HepG2 (cell line): Measurements from ENCODE around the gene TSKU. TPM values are rescaled to one million over a fixed set of nuclear protein-coding genes. Genes with fewer than 3 reads are reported as not detected.

Experiments
- ATAC-seq: fragments of 200-7000 bp; cut with Tn5 transposase; 3 replicates; pipeline ENCODE4 v1.9.1; 2020; ENCODE audit warnings: mild to moderate bottlenecking, moderate library complexity
- BruUV-seq: library from RNA; stranded (reverse); fragments of 400-500 nt; replicated peaks from 2 replicates; lab custom pipeline; 2021; lab: Mats Ljungman, UMichigan
- CTCF ChIA-PET: fragments of 300-600 bp; formaldehyde crosslinking; extraction: SDS; loops from one replicate; lab custom pipeline; 2021; ENCODE audit warnings: low total read pairs, inconsistent platforms, low intra/inter-chr PET ratio; lab: Yijun Ruan, JAX
- POLR2A ChIA-PET: fragments of 350-600 bp; sonication (Branson Sonifier 250); formaldehyde crosslinking; loops from one replicate; lab custom pipeline; 2020; ENCODE audit warnings: antibody characterized with exemption, inconsistent platforms; lab: Yijun Ruan, JAX
- DNase-seq: peaks from one replicate; pipeline ENCODE4 v3.0.0-alpha.2; 2015; ENCODE audit warnings: low spot score
- FAIRE-seq: peaks from 3 replicates; lab custom pipeline; 2011; peaks lifted over from hg19 to GRCh38; lab: Jason Lieb, UNC
- H2AFZ ChIP-seq: one replicate; pipeline ENCODE4 v1.6.1; 2011; ENCODE audit warnings: low read length, inconsistent platforms
- H3K27ac ChIP-seq: fragments of 300-600 bp; 3 replicates; pipeline ENCODE4 v1.8.0; 2011; ENCODE audit warnings: mixed run types, mild to moderate bottlenecking, mixed read lengths, low read length, inconsistent platforms; ENCODE audit not compliant: insufficient read depth; ENCODE audit errors: extremely low read length
- H3K27me3 ChIP-seq, 2 experiments: fragments of 200-600 bp in 1 of 2; 2 replicates in 1 of 2; 3 replicates in 1 of 2; pipeline versions ENCODE4 v1.6.0 to v1.8.0; 2011; ENCODE audit warnings: low read length in 2 of 2, mild to moderate bottlenecking in 2 of 2, moderate library complexity in 2 of 2, inconsistent platforms in 1 of 2; ENCODE audit not compliant: insufficient read depth in 2 of 2, control insufficient read depth in 1 of 2
- H3K36me3 ChIP-seq, 2 experiments: fragments of 200-600 bp in 1 of 2; replicated peaks in 1 of 2; 2 replicates in 1 of 2; 3 replicates in 1 of 2; pipeline versions ENCODE4 v1.5.1 to v1.8.0; 2011; ENCODE audit warnings: low read length in 2 of 2, inconsistent platforms in 1 of 2; ENCODE audit not compliant: insufficient read depth in 2 of 2, control insufficient read depth in 1 of 2
- H3K4me1 ChIP-seq: 2 replicates; pipeline ENCODE4 v1.5.1; 2012; ENCODE audit warnings: low read length, inconsistent platforms; ENCODE audit not compliant: insufficient read depth
- H3K4me2 ChIP-seq: 2 replicates; pipeline ENCODE4 v1.6.0; 2011; ENCODE audit warnings: low read depth, low read length, inconsistent platforms
- H3K4me3 ChIP-seq, 3 experiments: fragments of 200-600 bp in 1 of 3; sonication (generic), shearing (Covaris generic) in 1 of 3; replicated peaks in 1 of 3; 2 replicates each; pipeline ENCODE4 v1.5.1; 2011 to 2016; ENCODE audit warnings: low read length in 3 of 3, inconsistent platforms in 2 of 3, low read depth in 2 of 3, mild to moderate bottlenecking in 2 of 3, control low read depth in 1 of 3, mixed read lengths in 1 of 3; ENCODE audit not compliant: insufficient read depth in 1 of 3
- H3K79me2 ChIP-seq: one replicate; pipeline ENCODE4 v1.6.1; 2011; ENCODE audit warnings: low read length, inconsistent platforms; ENCODE audit not compliant: insufficient read depth
- H3K9ac ChIP-seq: 2 replicates; pipeline ENCODE4 v1.6.0; 2011; ENCODE audit warnings: mild to moderate bottlenecking, low read depth, low read length, inconsistent platforms; ENCODE audit not compliant: insufficient read depth
- H3K9me3 ChIP-seq: 2 replicates; pipeline ENCODE4 v1.5.1; 2012; ENCODE audit warnings: mild to moderate bottlenecking, low read length
- H4K20me1 ChIP-seq: 2 replicates; pipeline ENCODE4 v1.6.0; 2011; ENCODE audit warnings: inconsistent platforms, mild to moderate bottlenecking, low read length, moderate library complexity; ENCODE audit not compliant: insufficient read depth
- HCFC1 ChIP-seq: fragments of 150-350 bp; IDR thresholded peaks from 2 replicates; pipeline ENCODE4 v1.6.1; 2014; ENCODE audit warnings: low read depth, low read length
- POLR2AphosphoS2 ChIP-seq: IDR thresholded peaks from 2 replicates; pipeline ENCODE4 v1.6.1; 2011; ENCODE audit warnings: low read depth, low read length, improper control_type of control experiment
- PTBP1 ChIP-seq: fragments of 200-400 bp; formaldehyde crosslinking; IDR thresholded peaks from 2 replicates; pipeline ENCODE4 v1.6.1; 2018; ENCODE audit warnings: low read length, low read depth; ENCODE audit not compliant: poor library complexity, severe bottlenecking
- TCF7 ChIP-seq: sonication (generic); IDR thresholded peaks from 2 replicates; pipeline ENCODE4 v1.6.1; 2016; ENCODE audit warnings: antibody characterized with exemption, low read depth
- ZNF362 ChIP-seq: sonication (generic); formaldehyde crosslinking; IDR thresholded peaks from 2 replicates; pipeline ENCODE4 v1.4.0; 2020; ENCODE audit warnings: missing genetic modification reagents, mild to moderate bottlenecking, borderline replicate concordance
- ZNF615 ChIP-seq: sonication (generic); formaldehyde crosslinking; IDR thresholded peaks from 2 replicates; pipeline ENCODE4 v1.5.0; 2020; ENCODE audit warnings: mild to moderate bottlenecking, missing genetic modification reagents, borderline replicate concordance
- ZNF703 ChIP-seq: sonication (generic); formaldehyde crosslinking; IDR thresholded peaks from 2 replicates; pipeline ENCODE4 v1.5.1; 2020; ENCODE audit warnings: missing genetic modification reagents, mild to moderate bottlenecking, moderate library complexity, borderline replicate concordance
- WGBS: methylation state at CpG from one replicate; pipeline ENCODE4 v1.1.6; 2017; ENCODE audit warnings: low lambda C conversion rate; 5-methylcytosine and 5-hydroxymethylcytosine counted together
- in situ Hi-C: cut with HindIII; loops from 2 replicates; pipeline ENCODE4 v1.10.0; 2017; ENCODE audit warnings: low pct_unique_long_range_greater_than_20kb; ENCODE audit not compliant: extremely low pct_ligation_motif_present
- intact Hi-C: fragments of 100-400 bp; cut with micrococcal nuclease; formaldehyde crosslinking; loops from one replicate; pipeline ENCODE4 v1.10.0; 2022; ENCODE audit not compliant: unreplicated experiment
- polyA plus RNA-seq, 8 experiments: library from polyadenylated mRNA; depleted of rRNA in 3 of 8; stranded (reverse) in 7 of 8; unstranded in 1 of 8; fragments of >200 nt; fragmentation: Illumina TruSeq in 4 of 8; extraction: Trizol in 4 of 8; gene quantifications; 2 replicates each; pipeline versions ENCODE4 v1.2.1 to v1.2.3, GENCODE V29; 2011 to 2016; ENCODE audit warnings: low read depth in 4 of 8, missing spikeins in 1 of 8, mixed read lengths in 1 of 8; ENCODE audit not compliant: insufficient read depth in 1 of 8
- total RNA-seq, 5 experiments: library from RNA; depleted of rRNA; stranded (reverse); fragments of >200 nt; fragmentation: Illumina TruSeq; extraction: Trizol; gene quantifications; 2 replicates each; pipeline ENCODE4 v1.2.3, GENCODE V29; 2016; ENCODE audit warnings: low read depth in 1 of 5

The TSKU gene
- total and polyA plus RNA-seq, 2 of the 13 experiments (the other 11 are each of a cell fraction or from before 2014, with no cell fraction given) = 20.3 to 21.4 TPM

- H3K9ac ChIP-seq = no peak overlapping the region
- no peak overlapping the region for H2AFZ ChIP-seq
- no peak for FAIRE-seq
- in situ Hi-C loops (loop anchor here (5.0 kb wide), 1 partner anchor 109 kb away; no protein-coding TSS in a partner anchor), intact Hi-C loops (loop anchor here (5.0 to 10.0 kb wide), 2 partner anchors 239 to 287 kb away; no protein-coding TSS in a partner anchor)
- H3K36me3 ChIP-seq = no peaks in the 10 kb centered on the region
- TF ChIP-seq PTBP1 = no peak
- POLR2A ChIA-PET = no interaction called here
- H4K20me1 ChIP-seq = no peaks in the 10 kb centered on the region
- WGBS = 82% methylated on average over 12 of the region's 12 CpGs
- DNase-seq = no peak
- peaks cover 13% of the 10 kb centered on the region for H3K4me1 ChIP-seq
- H3K4me2 ChIP-seq = no peak overlapping the region
- peaks cover 6 to 19% of the 10 kb centered on the region in 2 experiments; a peak in 4 of 5 replicates for H3K27me3 ChIP-seq
- no peak overlapping the region for H3K4me3 ChIP-seq
- H3K9me3 ChIP-seq = no peaks in the 10 kb centered on the region
- ATAC-seq = no peak
- BruUV-seq = no TSS peak
- H3K79me2 ChIP-seq = no peaks in the 10 kb centered on the region
- CTCF ChIA-PET = interaction anchor here (0.7 to 2.2 kb wide), 3 partner anchors 31 to 112 kb away, joined by 3 to 28 read pairs (median 6); no protein-coding TSS in a partner anchor
- H3K27ac ChIP-seq = no peak overlapping the region
These were observed 25.0 kb downstream of the TSKU start for GRCh38 chr11:76808171-76808570.

GRCh38 chr11:76808996-76809395 lies 25.8 kb downstream of the TSKU start:
- Histone ChIP-seq H3K9me3 (peaks cover 2% of the 10 kb centered on the region), H3K27me3 (peaks cover 6 to 19% of the 10 kb centered on the region in 2 experiments; a peak in 4 of 5 replicates), H4K20me1 (no peaks in the 10 kb centered on the region), H3K79me2 (no peaks in the 10 kb centered on the region), H3K4me2 (no peak overlapping the region), H3K36me3 (no peaks in the 10 kb centered on the region), H3K4me1 (peaks cover 9% of the 10 kb centered on the region; the same call in 1 of the 2 replicates), H3K4me3 (no peak overlapping the region), H3K9ac (no peak overlapping the region), H2AFZ (no peak overlapping the region), H3K27ac (no peak overlapping the region)
- DNase-seq = no peak
- TF ChIP-seq HCFC1 (no peak), ZNF615 (CRISPR knock-in tag) (no peak), ZNF703 (CRISPR knock-in tag) (no peak), TCF7 (no peak), ZNF362 (no peak), POLR2AphosphoS2 (no peak)
- in situ Hi-C loops = loop anchor here (5.0 kb wide), 1 partner anchor 108 kb away; no protein-coding TSS in a partner anchor
- ChIA-PET POLR2A (no interaction called here), CTCF (interaction anchor here (1.6 kb wide), 1 partner anchor 111 kb away, joined by 13 read pairs; no protein-coding TSS in a partner anchor)
- WGBS = 51% methylated on average over 5 of the region's 5 CpGs
- intact Hi-C loops = loop anchor here (5.0 to 10.0 kb wide), 2 partner anchors 238 to 286 kb away; no protein-coding TSS in a partner anchor
- no TSS peak for BruUV-seq
- no peak for ATAC-seq
- FAIRE-seq = no peak
